ENCODE measurements around the gene ADH7. TPM values are rescaled to one million over a fixed set of nuclear protein-coding genes. Genes with fewer than 3 reads are reported as not detected.

ADH7 gene
- total RNA-seq, 1 experiment from 2014 or later: not detected

DNA sequence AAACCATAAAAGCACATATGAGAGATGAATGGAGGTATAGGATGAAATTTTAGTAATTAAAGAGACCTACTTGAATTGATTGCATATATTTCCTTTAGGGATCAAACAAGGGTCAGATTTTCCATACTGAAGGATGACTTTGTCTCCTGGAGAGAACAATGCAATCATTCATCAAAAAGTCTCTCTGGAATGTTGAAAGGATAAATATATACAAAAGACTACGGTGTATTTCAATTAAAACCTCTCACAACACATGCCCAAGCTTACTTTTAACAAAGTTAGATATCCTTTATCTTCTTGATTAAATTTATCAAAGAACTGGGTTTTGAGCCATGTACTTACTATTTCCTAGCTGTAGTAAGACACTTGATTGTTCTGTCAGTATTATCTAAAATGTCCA, 36.8 kb upstream of the ADH7 start:
- no peak for TF ChIP-seq CTCF (IDR thresholded peaks at IDR 0.05; ENCODE audit: insufficient read depth in 1 of 2, low read depth in 1 of 2, low read length in 1 of 2, severe bottlenecking in 1 of 2, unreplicated experiment in 1 of 2)
- Mint-ChIP-seq H3K4me1 (ENCODE audit: low read depth, unreplicated experiment) (no peaks in the 10 kb centered on the region), H3K9me3 (ENCODE audit: unreplicated experiment) (no peaks in the 10 kb centered on the region), H3K27me3 (ENCODE audit: insufficient read depth, unreplicated experiment) (peaks cover 4% of the 10 kb centered on the region), H3K36me3 (ENCODE audit: insufficient read depth, unreplicated experiment) (no peaks in the 10 kb centered on the region), H3K4me3 (ENCODE audit: unreplicated experiment) (no peak overlapping the region), H3K27ac (ENCODE audit: unreplicated experiment) (no peak overlapping the region)
- ChIA-PET CTCF (no interaction called here), POLR2A (no interaction called here)
- Histone ChIP-seq H3K36me3 (ENCODE audit: control insufficient read depth, insufficient read depth, low read length) (no peaks in the 10 kb centered on the region), H3K4me1 (no peaks in the 10 kb centered on the region), H3K4me3 (ENCODE audit: low read depth, low read length) (no peak overlapping the region), H3K9me3 (no peaks in the 10 kb centered on the region), H3K27me3 (replicated peaks; ENCODE audit: control insufficient read depth, insufficient read depth, low read length) (no peaks in the 10 kb centered on the region)
- intact Hi-C loops (cut with micrococcal nuclease; ENCODE audit: unreplicated experiment): no loop called here
- no TSS peak for BruUV-seq (replicated peaks)
- DNase-seq: no peak

GRCh38 chr4:99471349-99471748, 36.2 kb upstream of the ADH7 start:
- Mint-ChIP-seq H3K27me3 (ENCODE audit: insufficient read depth, unreplicated experiment) (peaks cover 4% of the 10 kb centered on the region), H3K36me3 (ENCODE audit: insufficient read depth, unreplicated experiment) (no peaks in the 10 kb centered on the region), H3K4me1 (ENCODE audit: low read depth, unreplicated experiment) (no peaks in the 10 kb centered on the region), H3K27ac (ENCODE audit: unreplicated experiment) (no peak overlapping the region), H3K4me3 (ENCODE audit: unreplicated experiment) (no peak overlapping the region), H3K9me3 (ENCODE audit: unreplicated experiment) (no peaks in the 10 kb centered on the region)
- ChIA-PET CTCF (no interaction called here), POLR2A (no interaction called here)
- no peak for DNase-seq
- H3K4me1 ChIP-seq: no peaks in the 10 kb centered on the region
- no peak overlapping the region for H3K4me3 ChIP-seq (ENCODE audit: low read depth, low read length)
- BruUV-seq (replicated peaks): no TSS peak
- no peaks in the 10 kb centered on the region for H3K27me3 ChIP-seq (replicated peaks; ENCODE audit: control insufficient read depth, insufficient read depth, low read length)
- no peaks in the 10 kb centered on the region for H3K36me3 ChIP-seq (ENCODE audit: control insufficient read depth, insufficient read depth, low read length)
- intact Hi-C loops (cut with micrococcal nuclease; ENCODE audit: unreplicated experiment): no loop called here
- no peaks in the 10 kb centered on the region for H3K9me3 ChIP-seq
- TF ChIP-seq CTCF (IDR thresholded peaks at IDR 0.05; ENCODE audit: insufficient read depth in 1 of 2, low read depth in 1 of 2, low read length in 1 of 2, severe bottlenecking in 1 of 2, unreplicated experiment in 1 of 2): no peak

GRCh38 chr4:99468889-99469288, 33.7 kb upstream of the ADH7 start:
- Mint-ChIP-seq H3K27ac (ENCODE audit: unreplicated experiment) (no peak overlapping the region), H3K9me3 (ENCODE audit: unreplicated experiment) (no peaks in the 10 kb centered on the region), H3K36me3 (ENCODE audit: insufficient read depth, unreplicated experiment) (no peaks in the 10 kb centered on the region), H3K4me3 (ENCODE audit: unreplicated experiment) (no peak overlapping the region), H3K4me1 (ENCODE audit: low read depth, unreplicated experiment) (no peaks in the 10 kb centered on the region), H3K27me3 (ENCODE audit: insufficient read depth, unreplicated experiment) (peaks cover 4% of the 10 kb centered on the region)
- no peak overlapping the region for H3K4me3 ChIP-seq (ENCODE audit: low read depth, low read length)
- no peak for DNase-seq
- intact Hi-C loops (cut with micrococcal nuclease; ENCODE audit: unreplicated experiment): no loop called here
- BruUV-seq (replicated peaks): no TSS peak
- ChIA-PET CTCF (no interaction called here), POLR2A (no interaction called here)
- no peaks in the 10 kb centered on the region for H3K9me3 ChIP-seq
- no peak for TF ChIP-seq CTCF (IDR thresholded peaks at IDR 0.05; ENCODE audit: insufficient read depth in 1 of 2, low read depth in 1 of 2, low read length in 1 of 2, severe bottlenecking in 1 of 2, unreplicated experiment in 1 of 2)
- H3K4me1 ChIP-seq: no peaks in the 10 kb centered on the region
- H3K27me3 ChIP-seq (replicated peaks; ENCODE audit: control insufficient read depth, insufficient read depth, low read length): no peaks in the 10 kb centered on the region
- H3K36me3 ChIP-seq (ENCODE audit: control insufficient read depth, insufficient read depth, low read length): no peaks in the 10 kb centered on the region

Data from Caco-2 (cell line).